ENCODE results near the gene TFPI. TPM values are rescaled to one million over a fixed set of nuclear protein-coding genes. Genes with fewer than 3 reads are reported as not detected.

Gene TFPI
- total RNA-seq, 1 donor from 2014 or later = 35.2 TPM

- no peak for DNase-seq
Measured at GRCh38 chr2:187503700-187504099, 50.5 kb downstream of the TFPI start.

- DNase-seq = no peak
Measured at GRCh38 chr2:187502467-187502866, 51.8 kb downstream of the TFPI start.

GRCh38 chr2:187500585-187501359 is 53.5 kb downstream of the TFPI start:
- DNase-seq = no peak

GRCh38 chr2:187499941-187500532 is 54.2 kb downstream of the TFPI start:
- peak; percentile 3 for DNase-seq

GRCh38 chr2:187497858-187498463 is 56.3 kb downstream of the TFPI start:
- no peak for DNase-seq

GRCh38 chr2:187497140-187497539 is 57.1 kb downstream of the TFPI start:
- DNase-seq = no peak

- no peak for DNase-seq
Measured at GRCh38 chr2:187495324-187495723, 58.9 kb downstream of the TFPI start.

- no peak for DNase-seq
Measured at GRCh38 chr2:187493877-187494568, 60.2 kb downstream of the TFPI start.

GRCh38 chr2:187493180-187493579 is 61.1 kb downstream of the TFPI start:
- no peak for DNase-seq

- no peak for DNase-seq
Measured at GRCh38 chr2:187486241-187486640, 68.0 kb downstream of the TFPI start.

GRCh38 chr2:187485523-187485922 is 68.7 kb downstream of the TFPI start:
- DNase-seq = no peak

- no peak for DNase-seq
Measured at GRCh38 chr2:187483537-187483936, 70.7 kb downstream of the TFPI start.

- DNase-seq = no peak
Measured at GRCh38 chr2:187482796-187483195, 71.4 kb downstream of the TFPI start.

- DNase-seq = no peak
Measured at GRCh38 chr2:187481543-187481942, 72.7 kb downstream of the TFPI start.

- DNase-seq = no peak
Measured at GRCh38 chr2:187478719-187479118, 75.5 kb downstream of the TFPI start.

GRCh38 chr2:187477051-187477450 is 77.2 kb downstream of the TFPI start:
- no peak for DNase-seq

- DNase-seq = no peak
Measured at GRCh38 chr2:187475499-187476248, 78.6 kb downstream of the TFPI start.

- no peak for DNase-seq
Measured at GRCh38 chr2:187470698-187471097, 83.5 kb downstream of the TFPI start.

- no peak for DNase-seq
Measured at GRCh38 chr2:187469538-187469937, 84.7 kb downstream of the TFPI start.

GRCh38 chr2:187468262-187468661 is 86.0 kb downstream of the TFPI start:
- no peak for DNase-seq

- DNase-seq = no peak
Measured at GRCh38 chr2:187466129-187466792, 88.0 kb downstream of the TFPI start.

GRCh38 chr2:187462839-187463238 is 91.4 kb downstream of the TFPI start:
- DNase-seq = no peak

Data from occipital lobe (tissue), 2 donors.